HG03135 (cell line): ENCODE measurements around the gene MAGEL2.
"Not testable (repeated sequence)": the region's sequence is repeated elsewhere in the genome, so short reads cannot be mapped to it uniquely, and the experiment has no call there.

Experiments used
- ATAC-seq: cut with Tn5 transposase; IDR thresholded peaks from one replicate; pipeline ENCODE4 v1.9.1; 2021; ENCODE audit warnings: mild to moderate bottlenecking, moderate library complexity; ENCODE audit not compliant: unreplicated experiment

Gene MAGEL2

GRCh38 chr15:23616536-23616935 lies 31.1 kb downstream of the MAGEL2 start:
- ATAC-seq: no peak

GRCh38 chr15:23606226-23606625 lies 41.4 kb downstream of the MAGEL2 start:
- no peak for ATAC-seq

- no peak for ATAC-seq
Measured at GRCh38 chr15:23602124-23602523, 45.5 kb downstream of the MAGEL2 start.

- no peak for ATAC-seq
Measured at GRCh38 chr15:23599053-23599452, 48.6 kb downstream of the MAGEL2 start.

GRCh38 chr15:23597278-23597677 lies 50.4 kb downstream of the MAGEL2 start:
- ATAC-seq: not testable (repeated sequence)

- no peak for ATAC-seq
Measured at GRCh38 chr15:23596736-23597135, 50.9 kb downstream of the MAGEL2 start.

- no peak for ATAC-seq
Measured at GRCh38 chr15:23595368-23595767, 52.3 kb downstream of the MAGEL2 start.

GRCh38 chr15:23594252-23594770 lies 53.4 kb downstream of the MAGEL2 start:
- ATAC-seq: no peak
